MV-4-11 (cell line): Measurements from ENCODE around the gene TACC3.

ENCODE experiments used
- DNase-seq: peaks from one replicate; lab custom pipeline; 2025; lab: John Stamatoyannopoulos, UW

Gene TACC3

DNA sequence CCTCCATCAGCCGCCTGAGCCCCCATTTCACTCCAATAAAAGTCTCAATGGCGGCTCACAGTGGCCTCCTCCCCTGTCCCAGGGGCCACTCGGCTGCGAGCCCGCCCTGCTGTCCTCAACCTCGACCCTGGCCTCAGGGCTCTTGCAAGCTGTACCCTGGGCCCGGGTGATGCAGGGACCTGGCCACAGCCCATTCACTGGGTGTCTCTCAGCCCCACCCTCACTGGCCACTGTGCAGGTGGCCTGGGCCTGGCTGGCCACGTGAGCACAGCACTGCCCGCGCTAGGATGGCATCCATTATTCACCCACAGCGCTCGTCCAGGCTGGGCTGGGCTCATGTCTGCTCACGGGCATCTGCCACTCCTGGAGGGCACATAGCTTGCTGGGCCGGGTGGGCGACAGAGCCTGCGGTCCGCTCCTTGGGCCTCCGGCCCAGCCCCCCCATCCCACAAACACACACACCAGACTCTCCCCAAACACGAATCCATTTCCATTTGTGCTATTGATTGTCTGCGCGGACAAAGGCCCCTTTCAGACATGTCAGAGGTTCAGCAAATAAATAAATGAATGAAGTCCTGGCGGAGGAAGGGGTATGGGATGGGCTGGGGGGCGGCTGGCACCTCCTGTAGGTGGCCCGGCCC lies 55.3 kb downstream of the TACC3 start:
- DNase-seq, result no peak

DNA sequence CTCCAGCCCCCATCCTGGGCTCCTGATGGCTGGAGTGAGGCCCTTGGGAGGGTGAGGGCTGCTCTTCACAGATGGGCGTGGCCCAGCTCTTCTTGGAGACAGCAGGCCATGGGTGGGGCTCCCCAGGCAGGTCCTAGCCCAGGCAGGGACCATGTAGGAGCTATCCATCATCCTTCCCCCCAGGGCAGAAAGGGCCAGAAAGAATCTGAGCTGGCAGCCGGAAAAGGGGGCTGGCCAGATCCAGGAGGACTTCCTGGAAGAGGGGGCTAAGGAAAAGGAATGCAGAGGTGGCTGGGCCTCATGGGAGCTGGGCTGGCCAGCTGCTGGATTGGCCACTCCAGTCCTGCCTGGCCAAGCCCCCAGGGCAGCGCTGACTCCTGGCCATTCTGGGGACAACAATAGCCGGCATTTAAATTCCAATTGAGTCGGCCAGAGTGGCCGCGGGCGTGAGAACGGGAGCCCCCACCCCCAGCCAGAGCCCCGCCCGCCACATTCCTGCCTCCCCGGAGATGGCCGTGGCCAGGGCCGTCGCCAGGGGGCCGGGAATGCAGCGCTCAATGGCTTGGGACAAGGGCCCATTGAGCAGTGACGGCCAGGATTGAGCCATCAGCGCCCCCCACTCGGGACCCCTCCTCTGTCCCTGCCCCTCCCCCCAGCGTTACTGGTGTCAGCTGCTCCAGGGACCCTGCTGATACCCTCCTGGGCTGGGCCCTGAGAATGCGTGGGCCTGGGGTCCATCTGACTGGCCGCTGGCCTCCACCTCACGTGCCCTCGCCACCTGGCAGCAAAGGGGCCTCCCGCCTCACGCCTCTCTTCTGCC lies 56.7 kb downstream of the TACC3 start:
- DNase-seq, result no peak

DNA sequence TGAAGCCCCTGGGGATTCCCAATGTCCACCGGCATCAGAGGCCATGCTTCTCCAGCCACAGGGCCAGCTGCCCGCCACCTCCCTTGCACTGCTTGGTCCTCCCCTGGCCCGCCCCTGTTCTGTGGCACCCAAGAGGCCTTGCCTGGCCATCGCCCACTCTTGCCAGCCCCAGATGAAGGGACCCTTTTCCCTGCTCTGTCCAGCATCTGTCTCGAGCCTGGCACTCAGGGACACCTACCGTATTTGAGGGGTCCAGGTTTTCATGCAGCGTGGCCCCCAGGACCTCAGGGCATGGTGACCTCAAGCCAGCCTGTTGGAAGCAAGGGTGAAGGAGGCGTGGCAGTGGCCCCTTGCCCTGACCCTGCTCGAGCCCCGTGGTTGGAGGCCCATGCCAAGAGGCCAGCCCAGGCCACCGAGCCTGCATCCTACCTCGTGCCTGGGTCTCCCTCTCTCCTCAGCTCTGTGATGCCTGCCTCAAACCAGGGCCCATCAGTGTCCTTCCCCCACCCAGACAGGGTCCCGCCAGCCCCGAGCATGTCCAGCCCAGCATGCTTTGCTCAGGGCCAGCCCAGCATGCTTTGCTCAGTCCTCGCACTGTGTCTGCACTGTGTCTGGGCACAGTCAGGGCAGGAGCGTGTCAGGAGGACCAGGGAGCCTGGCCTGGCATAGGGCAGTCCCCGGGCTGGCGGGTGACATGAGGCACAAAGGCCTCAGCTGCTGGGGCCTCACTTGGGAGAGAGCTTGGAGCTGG lies 57.5 kb downstream of the TACC3 start:
- no peak for DNase-seq

DNA sequence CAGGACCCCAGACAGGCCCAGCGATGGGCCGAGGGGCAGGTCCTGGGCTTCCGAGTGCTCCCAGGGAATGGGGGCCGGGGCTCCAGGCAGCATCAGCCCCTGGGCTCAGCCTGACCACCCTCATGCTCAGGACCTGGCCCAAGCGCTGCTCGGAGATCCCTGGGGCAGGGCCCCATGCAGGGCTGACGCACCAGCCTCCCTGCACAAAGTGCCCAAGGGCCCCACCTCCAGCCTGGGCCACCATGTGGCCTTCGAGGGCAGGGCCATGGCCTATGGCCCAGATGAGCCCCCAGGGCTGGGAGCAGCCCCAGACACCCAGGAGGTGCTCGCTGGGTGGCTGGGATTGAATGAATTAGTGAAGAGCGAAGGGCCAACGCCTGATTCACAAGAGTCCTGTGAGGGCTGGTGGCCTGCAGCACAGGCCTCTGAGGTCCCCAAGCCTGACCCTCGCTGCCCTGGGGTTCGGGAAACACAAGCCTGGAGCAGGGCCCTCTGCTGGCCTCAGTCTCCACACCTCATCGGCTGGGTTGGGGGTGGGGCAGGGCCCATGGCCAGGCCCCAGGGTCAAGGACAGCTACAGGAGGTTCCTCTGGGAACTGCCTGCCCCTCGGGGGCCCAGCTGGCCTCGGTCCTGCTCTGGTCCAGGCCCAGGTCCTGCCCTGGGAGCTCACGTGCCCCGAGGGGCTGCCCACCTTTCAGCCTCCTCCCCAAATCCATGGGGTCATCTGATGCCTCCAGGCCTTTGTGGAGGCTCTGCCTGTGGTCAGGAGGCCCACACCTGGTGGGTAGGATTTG lies 58.5 kb downstream of the TACC3 start:
- DNase-seq, result no peak

DNA sequence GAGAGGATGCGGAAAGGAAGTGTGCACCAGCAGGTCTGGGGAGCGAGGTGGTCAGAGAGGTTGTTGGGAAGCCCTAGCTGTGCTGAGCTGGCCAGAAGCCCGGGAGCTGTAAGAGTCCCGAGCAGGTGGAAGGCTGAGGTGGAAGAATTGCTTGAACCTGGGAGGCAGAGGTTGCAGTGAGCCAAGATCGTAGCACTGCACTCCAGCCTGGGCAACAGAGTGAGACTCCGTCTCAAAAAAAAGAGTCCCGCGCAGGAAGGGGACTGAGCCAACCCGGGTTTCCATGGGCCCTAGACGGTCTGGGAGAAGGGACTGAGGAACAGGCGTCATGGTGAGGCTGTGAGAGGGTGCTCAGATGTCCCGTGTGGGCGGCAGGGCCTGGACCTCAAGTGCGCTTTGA lies 59.1 kb downstream of the TACC3 start:
- no peak for DNase-seq

DNA sequence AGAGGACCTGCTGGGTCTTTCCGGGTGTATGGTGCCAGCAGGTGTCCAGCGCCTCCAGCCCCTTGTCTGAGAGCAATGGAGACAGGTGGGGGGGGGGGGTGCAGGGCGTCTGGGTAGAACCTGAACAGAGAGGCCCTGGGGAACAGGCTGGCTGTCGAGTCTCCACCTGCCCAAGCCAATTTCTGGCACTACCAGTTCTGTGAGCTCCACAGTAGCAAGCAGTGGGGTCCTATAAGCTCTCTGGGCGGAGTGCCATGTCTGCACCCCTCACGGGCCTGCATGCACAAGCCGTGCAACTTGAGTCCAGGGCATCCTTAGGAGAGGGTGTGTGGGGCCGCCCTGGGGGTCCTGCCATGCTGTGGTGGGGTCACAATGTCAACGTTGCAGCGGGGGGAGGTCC lies 61.7 kb downstream of the TACC3 start:
- DNase-seq, result no peak

DNA sequence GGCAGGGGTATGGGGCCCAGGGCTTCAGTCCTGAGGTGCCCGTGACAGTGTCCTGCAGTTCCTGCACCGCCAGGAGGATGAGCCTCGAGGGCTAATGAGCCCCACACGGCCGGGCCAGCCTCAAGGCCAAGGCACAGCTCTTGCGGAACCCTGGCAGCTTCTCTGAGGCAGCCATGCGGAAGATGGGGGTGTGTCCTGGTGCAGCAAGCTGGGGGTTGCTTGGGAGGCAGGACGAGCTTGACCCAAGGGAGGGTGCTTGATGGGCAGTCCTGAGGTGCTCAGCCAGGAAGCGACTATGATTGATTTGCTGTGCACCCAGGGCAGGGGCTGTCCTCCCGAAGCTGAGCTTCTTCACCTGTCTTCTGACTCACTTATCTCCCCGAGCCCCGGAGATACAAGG lies 62.6 kb downstream of the TACC3 start:
- DNase-seq, result no peak

DNA sequence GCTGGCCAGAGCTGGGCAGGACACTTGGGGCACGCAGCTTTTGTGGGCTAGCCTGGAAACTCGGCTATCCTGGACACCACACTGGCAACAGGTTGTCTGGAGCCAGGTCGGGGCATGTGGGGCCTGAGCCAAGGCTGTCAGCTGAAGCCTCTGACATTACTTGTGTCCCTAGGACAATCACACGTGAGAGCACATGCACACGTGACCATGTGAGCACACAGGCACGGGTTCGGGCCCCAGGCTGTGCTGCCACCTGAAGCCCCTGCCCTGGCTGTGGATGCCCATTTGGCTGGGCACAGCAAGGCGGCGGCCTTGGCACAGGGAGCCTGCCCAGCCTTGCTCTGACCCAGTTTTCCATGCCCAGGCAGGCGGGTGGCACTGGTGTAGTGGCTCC lies 63.1 kb downstream of the TACC3 start:
- DNase-seq, result no peak

DNA sequence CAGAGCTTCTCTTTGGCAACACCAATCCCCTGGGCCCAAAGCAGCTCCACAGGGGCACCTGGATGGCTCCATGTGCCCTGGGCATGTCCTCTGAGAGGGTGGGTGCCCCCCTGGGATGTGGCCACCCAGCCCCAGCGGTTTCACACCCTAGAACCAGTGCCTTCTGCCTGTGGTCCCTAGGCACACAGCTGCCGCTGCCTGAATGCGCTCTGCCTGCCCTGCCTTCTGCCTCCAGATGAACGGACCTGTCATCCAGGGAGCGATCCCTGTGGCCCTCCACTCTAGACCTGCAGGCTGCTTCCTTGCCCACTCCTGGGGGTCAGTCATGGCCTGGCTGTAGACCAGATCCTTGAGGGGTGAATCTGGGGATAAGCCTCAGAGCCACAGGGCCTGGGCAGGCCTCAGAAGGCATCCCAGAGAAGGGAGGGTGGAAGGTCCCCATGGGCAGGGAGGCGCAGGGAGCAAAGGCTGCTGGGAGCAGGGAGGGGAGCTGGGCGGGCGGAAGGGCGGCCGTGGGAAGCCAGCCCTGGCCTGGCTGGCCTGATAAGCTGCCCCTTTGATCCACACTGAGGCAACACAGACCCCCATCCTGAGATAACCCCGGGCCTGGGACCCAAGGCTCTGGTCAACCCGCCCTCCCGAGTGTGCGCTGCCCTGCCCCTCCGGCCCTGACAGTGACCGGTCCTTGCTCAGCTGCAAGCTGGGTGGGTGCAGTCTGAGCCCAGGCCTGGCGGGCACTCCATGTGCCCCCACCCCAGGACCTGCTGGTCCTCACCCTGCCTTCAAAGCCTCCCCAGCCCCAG lies 63.7 kb downstream of the TACC3 start:
- no peak for DNase-seq

DNA sequence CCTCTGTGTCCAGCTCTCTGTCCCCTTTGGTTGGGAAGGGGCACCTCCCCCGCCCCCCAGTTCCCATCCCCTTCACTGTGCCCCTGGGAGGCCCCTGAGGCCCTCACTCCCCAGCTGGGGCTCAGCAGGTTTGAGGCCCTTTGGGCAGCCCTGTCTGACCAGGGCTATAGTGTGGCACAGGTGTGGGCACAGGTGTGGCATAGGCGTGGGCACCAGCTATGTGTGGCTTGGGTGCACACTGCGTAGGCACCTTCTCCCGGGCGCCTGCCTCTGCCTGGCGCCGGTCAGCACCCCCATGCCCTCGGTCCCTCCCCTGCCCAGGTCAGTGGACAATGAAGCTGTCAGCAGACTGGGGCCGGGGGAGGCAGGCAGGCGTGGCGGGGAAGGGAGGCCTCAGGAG lies 64.3 kb downstream of the TACC3 start:
- no peak for DNase-seq

DNA sequence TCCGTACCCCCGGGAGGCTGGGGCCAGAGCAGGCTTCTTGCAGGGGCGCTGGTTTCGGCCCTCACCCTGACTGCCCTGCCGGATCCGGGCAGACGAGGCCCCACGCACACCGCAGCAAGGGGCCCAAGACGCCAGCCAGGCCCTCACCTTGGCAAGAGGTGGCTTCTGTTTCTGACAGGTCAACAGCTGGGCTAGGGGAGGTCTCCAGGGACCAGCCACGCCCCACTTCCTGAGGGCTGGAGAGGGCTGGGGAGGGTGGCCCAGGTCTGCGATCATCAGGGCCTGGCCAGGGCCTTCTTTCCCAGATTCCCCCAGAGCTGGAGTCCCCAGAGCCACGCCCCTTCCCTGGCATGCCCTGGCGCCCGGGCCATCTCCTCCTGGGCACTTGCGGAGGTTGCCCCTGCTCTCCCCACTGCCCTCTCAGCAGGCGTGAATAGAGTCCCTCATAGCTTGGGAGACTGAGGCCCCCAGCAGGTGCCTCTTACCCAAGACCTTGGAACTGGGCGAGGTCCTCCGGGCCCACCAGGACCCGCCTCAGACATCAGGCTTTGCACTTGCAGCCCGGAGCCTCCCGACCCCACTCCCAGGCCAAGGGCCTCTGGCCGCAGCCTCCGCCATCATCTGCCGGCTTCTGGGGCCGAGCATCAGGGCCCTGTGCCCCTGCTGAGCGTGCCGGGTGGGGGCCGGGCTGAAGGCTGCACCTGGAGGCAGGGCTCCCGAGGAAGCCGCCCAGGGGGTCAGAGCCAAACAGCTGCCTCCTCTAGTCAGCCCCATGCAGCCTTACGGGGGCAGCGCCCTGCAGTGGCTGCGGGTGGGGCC lies 65.4 kb downstream of the TACC3 start:
- DNase-seq, result no peak

DNA sequence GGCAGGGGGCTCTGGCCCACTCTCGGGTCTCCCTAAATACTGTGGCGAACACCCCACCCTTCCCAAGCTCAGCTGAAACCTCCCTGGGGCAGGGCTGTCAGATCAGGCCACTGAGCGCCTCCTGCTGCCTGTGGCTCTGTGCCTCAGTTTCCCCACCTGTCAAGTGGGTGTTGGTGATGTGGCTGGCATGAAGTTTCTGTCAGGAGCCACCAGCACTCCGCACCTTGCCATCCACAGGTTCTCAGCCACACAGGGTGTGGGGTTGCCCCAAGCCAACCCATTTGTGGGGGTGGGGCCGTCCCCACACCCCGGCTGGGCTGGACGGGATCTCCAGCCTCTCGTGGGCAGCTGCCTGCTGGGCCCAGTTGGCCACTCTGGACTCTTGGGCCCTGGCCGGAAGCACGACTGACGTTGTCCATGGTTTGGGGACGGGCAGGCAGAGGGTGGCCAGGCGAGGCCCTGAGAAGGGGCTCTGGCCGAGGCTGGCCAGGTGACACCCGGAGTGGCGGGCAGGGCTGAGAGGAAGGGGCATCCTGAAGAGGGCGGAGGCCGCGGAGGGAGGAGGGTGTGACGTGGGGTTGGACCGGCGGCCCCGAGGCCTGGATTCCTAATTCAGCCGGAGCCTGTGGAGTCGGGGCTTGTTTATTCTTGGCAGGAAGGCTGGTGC lies 66.2 kb downstream of the TACC3 start:
- no peak for DNase-seq

DNA sequence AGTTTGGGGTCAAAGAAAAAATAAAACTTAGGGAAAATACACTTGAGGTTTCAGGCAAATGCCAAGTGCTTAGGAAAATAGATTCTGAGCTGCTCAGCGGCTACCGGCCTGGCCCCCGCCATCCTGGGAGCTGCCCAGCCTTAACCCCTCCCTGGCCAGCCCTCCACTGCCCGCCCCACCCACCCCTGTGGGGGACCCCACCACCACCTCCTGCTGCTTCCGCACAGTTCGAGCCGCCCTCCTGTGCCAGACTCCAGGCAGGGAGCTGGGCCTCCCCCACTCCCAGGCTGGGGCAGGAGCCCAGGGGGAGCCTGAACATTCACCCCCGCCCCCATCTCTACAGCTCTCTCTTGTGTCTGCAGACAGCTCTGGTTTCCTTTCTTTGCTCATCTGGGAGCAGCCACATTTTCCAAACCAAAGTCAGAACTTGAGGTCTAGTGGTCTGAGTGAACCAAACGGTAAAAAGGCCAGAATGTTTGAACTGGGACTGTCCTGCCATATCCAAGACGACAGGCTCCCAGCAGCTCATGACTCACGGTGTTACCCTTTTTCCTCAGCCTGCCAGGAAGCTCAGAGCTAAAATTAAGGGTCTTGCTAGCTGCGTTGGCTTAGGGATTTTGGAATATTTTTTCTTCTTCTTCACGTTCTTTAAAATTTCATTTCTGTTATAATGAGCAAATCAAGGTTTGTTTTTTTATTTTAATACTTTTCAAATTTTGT lies 67.1 kb downstream of the TACC3 start:
- DNase-seq, result no peak

DNA sequence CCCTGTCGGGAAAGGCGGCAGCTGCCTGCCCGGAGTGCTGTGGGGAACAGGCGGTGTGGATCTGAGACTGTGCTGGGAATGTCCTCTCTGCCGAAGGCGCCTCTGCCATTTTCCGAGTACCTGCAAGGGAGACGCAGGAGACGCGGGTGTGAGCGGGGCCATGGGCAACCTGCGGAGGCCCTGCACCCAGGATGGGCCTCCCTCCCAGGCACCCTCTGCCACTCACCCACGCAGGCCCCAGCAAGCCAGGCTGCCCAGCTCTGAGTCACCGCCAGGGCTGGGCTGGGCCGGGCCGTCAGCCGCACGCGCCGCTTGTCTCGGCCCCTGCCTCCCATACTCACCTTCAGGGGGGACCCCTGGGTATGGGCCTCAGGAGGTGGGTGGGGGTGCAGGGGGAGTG lies 68.2 kb downstream of the TACC3 start:
- DNase-seq, result no peak

DNA sequence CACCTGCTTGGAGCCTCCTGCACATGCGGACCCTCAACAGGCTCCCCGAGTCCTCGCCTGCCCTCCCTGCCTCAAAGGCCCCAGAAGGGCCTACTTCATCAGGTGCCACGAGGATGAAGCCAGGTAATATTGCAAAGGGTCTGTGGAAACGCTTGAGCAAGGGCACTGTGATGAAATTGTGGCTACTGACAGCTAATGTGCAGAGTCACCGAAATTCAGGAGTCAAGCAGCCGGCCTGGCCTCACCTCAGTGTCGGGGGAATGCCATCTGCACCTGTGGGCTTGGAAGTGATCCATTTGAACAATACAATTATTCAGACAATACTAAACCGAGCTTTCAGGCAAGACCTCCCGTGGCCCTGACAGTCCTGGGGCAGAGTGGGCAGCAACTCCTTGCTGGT lies 68.7 kb downstream of the TACC3 start:
- no peak for DNase-seq

DNA sequence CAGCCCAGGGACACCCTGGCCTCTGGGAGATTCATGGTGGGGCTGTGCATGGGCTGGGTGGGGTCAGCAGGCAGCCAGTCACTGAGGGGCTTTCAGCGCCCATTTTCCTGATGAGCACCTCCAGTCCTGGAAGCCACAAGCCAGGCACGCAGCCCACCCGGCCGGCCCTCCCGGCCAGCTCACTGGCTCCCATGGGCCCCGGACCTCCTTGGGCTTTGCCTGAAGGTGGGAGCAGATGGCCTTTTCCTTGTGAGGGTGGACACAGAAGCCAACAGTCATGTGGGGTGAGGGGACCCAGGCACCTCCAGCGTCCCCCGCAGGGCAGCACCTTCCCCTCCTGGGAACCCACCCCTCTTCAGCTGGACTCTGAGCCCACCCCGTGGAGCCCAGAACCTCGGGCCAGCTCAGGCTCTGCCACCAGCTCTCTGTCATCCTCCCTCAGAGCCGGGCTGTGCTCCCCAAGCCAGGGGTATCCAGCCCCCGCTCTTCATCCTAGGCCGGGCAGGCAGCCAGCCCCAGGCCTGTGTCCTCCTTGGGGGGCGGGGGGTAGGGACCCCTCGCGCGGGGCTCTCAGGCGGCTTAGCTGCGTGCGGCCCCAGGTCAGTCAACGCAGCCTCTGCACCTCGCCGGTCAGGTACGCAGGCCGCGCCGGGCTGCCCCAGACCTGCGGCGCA lies 71.0 kb downstream of the TACC3 start:
- no peak for DNase-seq

DNA sequence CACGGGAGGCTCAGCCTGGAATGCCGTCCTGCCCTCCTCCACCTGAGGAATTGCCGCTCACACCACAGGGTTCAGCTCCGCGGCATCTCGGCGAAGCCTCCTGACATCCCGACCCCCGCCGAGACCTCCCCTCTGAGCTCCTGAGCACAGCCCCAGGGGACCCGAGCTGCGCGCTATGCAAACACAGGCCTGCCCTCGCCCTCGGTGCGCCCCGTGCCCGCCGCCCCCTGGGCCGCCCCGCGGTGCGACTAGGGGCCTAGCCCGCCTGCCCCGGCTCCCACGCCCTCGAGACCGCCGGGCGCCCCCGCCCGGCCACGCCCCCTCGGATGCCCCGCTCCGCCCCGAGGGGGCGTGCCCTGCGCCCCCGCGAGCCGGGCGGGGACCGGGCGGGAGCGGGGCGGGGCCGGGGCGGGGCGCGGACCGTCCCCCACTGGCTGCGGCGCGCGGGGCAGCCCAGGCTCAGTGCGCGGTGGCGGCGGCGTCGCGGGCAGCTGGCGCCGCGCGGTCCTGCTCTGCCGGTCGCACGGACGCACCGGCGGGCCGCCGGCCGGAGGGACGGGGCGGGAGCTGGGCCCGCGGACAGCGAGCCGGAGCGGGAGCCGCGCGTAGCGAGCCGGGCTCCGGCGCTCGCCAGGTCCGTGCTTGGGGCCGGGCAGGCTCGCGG lies 71.6 kb downstream of the TACC3 start, which contains the start of gene FGFR3:
Gene FGFR3, plus strand, starts transcription at position 462 of the 664 bp plus-strand sequence. CDS start 642 bp downstream, outside the sequence.
- no peak for DNase-seq

DNA sequence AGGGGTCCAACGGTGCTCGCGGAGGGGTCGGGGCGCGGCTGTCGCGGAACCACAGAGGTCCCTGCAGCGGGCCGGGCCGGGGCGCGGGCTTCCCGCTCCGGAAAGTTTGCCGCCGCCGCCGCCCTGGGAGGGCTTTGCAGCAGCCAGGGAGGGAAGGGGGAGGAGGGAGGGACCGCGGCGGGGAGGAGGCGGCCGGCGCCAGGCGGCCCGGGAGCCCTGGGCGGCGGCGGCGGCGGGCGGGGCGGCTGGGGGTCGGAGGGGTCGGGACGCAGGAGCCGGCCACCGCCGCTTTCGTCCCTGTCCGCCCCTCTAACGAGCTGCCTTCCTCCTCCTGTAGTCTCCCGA lies 72.1 kb downstream of the TACC3 start:
- no peak for DNase-seq
